ENCODE measurements around the gene TTC27. TPM values are rescaled to one million over a fixed set of nuclear protein-coding genes. Genes with fewer than 3 reads are reported as not detected.
A peak's percentile ranks its signal among the peaks of the same experiment; 100 is the strongest.
"Not testable (repeated sequence)": the region's sequence is repeated elsewhere in the genome, so short reads cannot be mapped to it uniquely, and the experiment has no call there.

TTC27 gene
- total and polyA plus RNA-seq, 2 experiments from 2014 or later = 8.7 to 10.2 TPM

GRCh38 chr2:32865399-32866068, 237.7 kb downstream of the TTC27 start:
- Histone ChIP-seq H3K36me3 (no peaks in the 10 kb centered on the region), H3K4me3 (no peak overlapping the region), H3K4me1 (ENCODE audit: low read depth) (peaks cover 11% of the 10 kb centered on the region), H3K27me3 (no peaks in the 10 kb centered on the region), H3K9me3 (ENCODE audit: low read depth) (no peaks in the 10 kb centered on the region), H3K27ac (no peak overlapping the region)
- DNase-seq (ENCODE audit: low read depth in 1 of 2, low spot score in 1 of 2) = peak in 1 of 2 donors; percentile 83
- no peak for TF ChIP-seq CTCF (IDR thresholded peaks at IDR 0.05; ENCODE audit: low read depth, low read length)

- H3K36me3 ChIP-seq; H3K9me3 ChIP-seq (ENCODE audit: low read depth); H3K27me3 ChIP-seq; DNase-seq (ENCODE audit: low read depth in 1 of 2, low spot score in 1 of 2); H3K27ac ChIP-seq; H3K4me3 ChIP-seq: not testable (repeated sequence)
- H3K4me1 ChIP-seq (ENCODE audit: low read depth) = peaks cover 11% of the 10 kb centered on the region
These were observed 238.6 kb downstream of the TTC27 start for GRCh38 chr2:32866462-32866861.
